ENCODE results near the gene DES.

GRCh38 chr2:219378163-219378851 lies 39.9 kb upstream of the DES start:
- TF ChIP-seq CTCF (conservative IDR thresholded peaks at IDR 0.05; ENCODE audit: low read depth in 2 of 2) (no peak), EZH2phosphoT487 (IDR thresholded peaks at IDR 0.05; ENCODE audit: unreplicated experiment) (no peak), REST (IDR thresholded peaks at IDR 0.05; ENCODE audit: unreplicated experiment) (no peak), EZH2 (IDR thresholded peaks at IDR 0.05; ENCODE audit: low read depth, unreplicated experiment) (no peak)
